ENCODE measurements around the gene PRND. TPM values are rescaled to one million over a fixed set of nuclear protein-coding genes. Genes with fewer than 3 reads are reported as not detected.

PRND gene, protein sequence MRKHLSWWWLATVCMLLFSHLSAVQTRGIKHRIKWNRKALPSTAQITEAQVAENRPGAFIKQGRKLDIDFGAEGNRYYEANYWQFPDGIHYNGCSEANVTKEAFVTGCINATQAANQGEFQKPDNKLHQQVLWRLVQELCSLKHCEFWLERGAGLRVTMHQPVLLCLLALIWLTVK
- total RNA-seq (ENCODE audit: unreplicated experiment), result not detected
- long read RNA-seq, result 0 reads

DNA sequence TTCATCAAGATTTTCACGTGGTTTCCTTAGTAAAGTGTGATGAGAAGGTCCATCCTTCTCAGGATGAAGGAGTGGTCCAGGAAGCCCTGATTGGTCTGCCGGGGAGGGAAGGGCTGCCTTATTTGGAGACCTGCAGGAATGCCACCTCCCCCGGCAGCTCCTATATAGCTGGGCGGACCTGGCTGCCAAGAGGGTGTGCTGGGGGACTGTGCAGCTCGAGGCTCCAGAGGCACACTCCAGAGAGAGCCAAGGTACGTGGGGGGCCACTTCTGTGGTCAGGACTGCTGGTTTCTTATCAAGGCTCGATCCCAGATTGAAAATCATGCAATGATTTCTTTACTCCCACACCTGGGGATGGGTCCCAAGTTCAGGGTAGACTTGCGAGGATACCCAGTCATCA is at the start of gene PRND:
TSS of gene PRND (plus strand) at position 191 of the 400 bp plus-strand sequence. CDS start 2,643 bp downstream, outside the sequence.
- no peaks in the 10 kb centered on the region for H3K4me1 Mint-ChIP-seq (ENCODE audit: low read depth, unreplicated experiment)
- DNase-seq, result no peak
- TF ChIP-seq, protein P1, sequence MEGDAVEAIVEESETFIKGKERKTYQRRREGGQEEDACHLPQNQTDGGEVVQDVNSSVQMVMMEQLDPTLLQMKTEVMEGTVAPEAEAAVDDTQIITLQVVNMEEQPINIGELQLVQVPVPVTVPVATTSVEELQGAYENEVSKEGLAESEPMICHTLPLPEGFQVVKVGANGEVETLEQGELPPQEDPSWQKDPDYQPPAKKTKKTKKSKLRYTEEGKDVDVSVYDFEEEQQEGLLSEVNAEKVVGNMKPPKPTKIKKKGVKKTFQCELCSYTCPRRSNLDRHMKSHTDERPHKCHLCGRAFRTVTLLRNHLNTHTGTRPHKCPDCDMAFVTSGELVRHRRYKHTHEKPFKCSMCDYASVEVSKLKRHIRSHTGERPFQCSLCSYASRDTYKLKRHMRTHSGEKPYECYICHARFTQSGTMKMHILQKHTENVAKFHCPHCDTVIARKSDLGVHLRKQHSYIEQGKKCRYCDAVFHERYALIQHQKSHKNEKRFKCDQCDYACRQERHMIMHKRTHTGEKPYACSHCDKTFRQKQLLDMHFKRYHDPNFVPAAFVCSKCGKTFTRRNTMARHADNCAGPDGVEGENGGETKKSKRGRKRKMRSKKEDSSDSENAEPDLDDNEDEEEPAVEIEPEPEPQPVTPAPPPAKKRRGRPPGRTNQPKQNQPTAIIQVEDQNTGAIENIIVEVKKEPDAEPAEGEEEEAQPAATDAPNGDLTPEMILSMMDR (IDR thresholded peaks at IDR 0.05; ENCODE audit: partially characterized antibody, unreplicated experiment), result no peak
- H3K27ac Mint-ChIP-seq (ENCODE audit: unreplicated experiment), result no peak within 1 kb of the TSS
- no peak within 1 kb of the TSS for H3K4me3 Mint-ChIP-seq (ENCODE audit: unreplicated experiment)
- no peaks in the 10 kb centered on the region for H3K9me3 Mint-ChIP-seq (ENCODE audit: unreplicated experiment)
- peaks cover 4% of the 10 kb centered on the region for H3K27me3 Mint-ChIP-seq (ENCODE audit: unreplicated experiment)
- no peaks in the 10 kb centered on the region for H3K36me3 Mint-ChIP-seq (ENCODE audit: unreplicated experiment)

DNA sequence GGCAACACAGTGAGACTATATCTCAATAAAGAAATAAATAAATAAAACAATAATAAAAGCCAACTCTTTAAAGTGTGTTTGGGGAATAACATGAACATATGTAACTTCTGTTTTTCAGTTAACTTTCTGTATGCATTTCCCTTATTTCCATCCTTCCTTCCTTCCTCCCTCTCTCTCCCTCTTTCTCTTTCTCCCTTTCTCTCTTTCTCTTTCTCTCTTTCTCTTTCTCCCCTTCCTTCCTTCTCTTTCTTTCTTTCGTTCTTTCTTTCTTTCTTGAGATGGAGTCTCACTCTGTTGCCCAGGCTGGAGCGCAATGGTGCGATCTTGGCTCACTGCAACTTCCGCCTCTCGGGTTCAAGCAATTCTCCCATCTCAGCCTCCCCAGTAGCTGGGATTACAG is 48.8 kb upstream of the PRND start:
- no peak for DNase-seq
- H3K27me3 Mint-ChIP-seq (ENCODE audit: unreplicated experiment), result peaks cover 3% of the 10 kb centered on the region
- H3K9me3 Mint-ChIP-seq (ENCODE audit: unreplicated experiment), result no peaks in the 10 kb centered on the region
- H3K4me1 Mint-ChIP-seq (ENCODE audit: low read depth, unreplicated experiment), result peaks cover 9% of the 10 kb centered on the region
- H3K36me3 Mint-ChIP-seq (ENCODE audit: unreplicated experiment), result peaks cover 5% of the 10 kb centered on the region
- no peak overlapping the region for H3K27ac Mint-ChIP-seq (ENCODE audit: unreplicated experiment)
- TF ChIP-seq, protein P1 (IDR thresholded peaks at IDR 0.05; ENCODE audit: partially characterized antibody, unreplicated experiment), result no peak
- no peak overlapping the region for H3K4me3 Mint-ChIP-seq (ENCODE audit: unreplicated experiment)

DNA sequence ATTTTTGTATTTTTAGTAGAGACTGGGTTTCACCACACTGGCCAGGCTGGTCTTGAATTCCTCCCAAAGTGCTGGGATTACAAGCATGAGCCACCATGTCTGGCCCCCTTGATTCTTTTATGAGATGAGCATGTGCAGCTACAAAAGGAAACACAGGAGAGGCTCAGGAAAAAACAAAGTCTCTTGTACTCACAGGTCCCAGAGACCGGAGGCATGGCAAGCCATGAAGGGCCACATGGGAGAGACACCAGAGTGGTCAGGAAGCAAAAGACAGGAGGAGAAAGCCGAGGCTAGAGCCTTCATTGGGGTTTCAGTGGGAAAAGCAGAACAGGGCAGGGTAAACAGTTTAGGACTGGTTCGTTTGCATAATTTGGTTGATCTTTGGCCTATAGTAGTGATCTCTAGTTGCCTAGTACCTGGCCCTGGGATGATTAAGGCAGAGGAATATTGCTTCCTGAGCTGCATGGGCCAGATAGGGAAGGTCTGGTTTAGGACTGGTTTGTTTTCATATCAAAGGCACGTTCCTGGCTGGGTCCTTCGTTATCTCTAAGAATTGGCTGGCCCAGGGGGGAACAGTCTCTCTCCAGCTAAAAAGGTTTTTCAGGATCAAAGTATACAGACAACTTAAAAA is 48.2 kb upstream of the PRND start:
- Mint-ChIP-seq H3K9me3 (ENCODE audit: unreplicated experiment) (no peaks in the 10 kb centered on the region), H3K4me3 (ENCODE audit: unreplicated experiment) (no peak overlapping the region), H3K27ac (ENCODE audit: unreplicated experiment) (no peak overlapping the region), H3K4me1 (ENCODE audit: low read depth, unreplicated experiment) (peaks cover 9% of the 10 kb centered on the region), H3K36me3 (ENCODE audit: unreplicated experiment) (peaks cover 5% of the 10 kb centered on the region), H3K27me3 (ENCODE audit: unreplicated experiment) (peaks cover 3% of the 10 kb centered on the region)
- no peak for DNase-seq
- TF ChIP-seq, protein P1 (IDR thresholded peaks at IDR 0.05; ENCODE audit: partially characterized antibody, unreplicated experiment), result no peak

DNA sequence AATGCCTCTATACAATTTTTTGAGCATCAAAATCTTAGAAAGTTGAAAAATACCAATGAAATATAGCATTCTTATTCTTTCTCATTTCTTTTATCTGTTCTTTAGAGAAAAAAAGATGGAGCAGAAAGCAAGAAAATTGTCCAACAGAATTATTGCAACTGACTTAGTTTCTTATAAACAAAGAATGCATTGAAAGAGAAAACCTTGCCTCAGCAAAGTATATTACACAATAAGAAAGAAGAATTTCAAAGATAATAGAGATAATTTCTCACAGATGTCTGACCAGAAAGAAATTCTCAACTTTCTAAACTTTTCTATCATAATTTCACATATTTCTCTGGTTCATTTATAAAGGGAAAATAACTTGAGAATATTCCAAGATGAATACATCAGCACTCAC is 47.0 kb upstream of the PRND start:
- H3K4me3 Mint-ChIP-seq (ENCODE audit: unreplicated experiment), result no peak overlapping the region
- TF ChIP-seq, protein P1 (IDR thresholded peaks at IDR 0.05; ENCODE audit: partially characterized antibody, unreplicated experiment), result no peak
- H3K27me3 Mint-ChIP-seq (ENCODE audit: unreplicated experiment), result peaks cover 3% of the 10 kb centered on the region
- H3K9me3 Mint-ChIP-seq (ENCODE audit: unreplicated experiment), result no peaks in the 10 kb centered on the region
- H3K36me3 Mint-ChIP-seq (ENCODE audit: unreplicated experiment), result peaks cover 5% of the 10 kb centered on the region
- DNase-seq, result no peak
- no peak overlapping the region for H3K27ac Mint-ChIP-seq (ENCODE audit: unreplicated experiment)
- H3K4me1 Mint-ChIP-seq (ENCODE audit: low read depth, unreplicated experiment), result peaks cover 9% of the 10 kb centered on the region

DNA sequence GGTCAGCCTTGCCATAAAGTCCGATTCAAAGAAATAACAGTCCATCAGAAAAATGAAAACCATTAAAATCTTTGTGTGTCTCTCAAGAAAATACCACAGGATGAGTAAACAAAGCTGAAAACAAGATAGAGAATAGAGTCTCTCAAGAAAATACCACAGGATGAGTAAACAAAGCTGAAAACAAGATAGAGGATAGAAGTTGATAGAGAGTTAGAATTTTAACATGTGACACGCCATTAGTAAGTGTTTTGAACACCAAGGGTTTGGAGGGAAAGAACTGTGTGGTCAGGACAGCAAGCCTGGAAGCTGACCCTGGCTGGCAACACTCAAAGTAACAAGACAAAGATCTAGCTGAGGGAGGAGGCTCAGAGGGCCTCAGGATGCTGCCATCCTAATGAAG is 43.9 kb upstream of the PRND start:
- DNase-seq, result no peak
- Mint-ChIP-seq H3K9me3 (ENCODE audit: unreplicated experiment) (no peaks in the 10 kb centered on the region), H3K27ac (ENCODE audit: unreplicated experiment) (no peak overlapping the region), H3K27me3 (ENCODE audit: unreplicated experiment) (no peaks in the 10 kb centered on the region), H3K4me3 (ENCODE audit: unreplicated experiment) (no peak overlapping the region), H3K4me1 (ENCODE audit: low read depth, unreplicated experiment) (no peaks in the 10 kb centered on the region), H3K36me3 (ENCODE audit: unreplicated experiment) (no peaks in the 10 kb centered on the region)
- TF ChIP-seq, protein P1 (IDR thresholded peaks at IDR 0.05; ENCODE audit: partially characterized antibody, unreplicated experiment), result no peak

All from glutamatergic neuron (in vitro differentiated cells).